GM23248 (cell line): ENCODE results near the gene VWA7. TPM values are rescaled to one million over a fixed set of nuclear protein-coding genes. Genes with fewer than 3 reads are reported as not detected.
"Not testable (repeated sequence)": the region's sequence is repeated elsewhere in the genome, so short reads cannot be mapped to it uniquely, and the experiment has no call there.

ENCODE experiments used
- DNase-seq: peaks from one replicate; pipeline ENCODE4 v3.0.0-alpha.2; 2015
- H2AFZ ChIP-seq: fragments of 200-600 bp; sonication (generic); 2 replicates; pipeline ENCODE4 v1.6.1; 2016; ENCODE audit warnings: antibody characterized with exemption
- H3F3A ChIP-seq: fragments of 200-600 bp; sonication (generic); 2 replicates; pipeline ENCODE4 v1.6.1; 2016; ENCODE audit warnings: mild to moderate bottlenecking, antibody characterized with exemption, mixed run types; ENCODE audit not compliant: insufficient read depth
- H3K27ac ChIP-seq: fragments of 200-600 bp; sonication (generic); 2 replicates; pipeline ENCODE4 v1.5.1; 2016; ENCODE audit warnings: mild to moderate bottlenecking
- H3K27me3 ChIP-seq: fragments of 200-600 bp; sonication (generic); replicated peaks from 2 replicates; pipeline ENCODE4 v1.6.1; 2016; ENCODE audit warnings: mild to moderate bottlenecking; ENCODE audit not compliant: insufficient read depth
- H3K36me3 ChIP-seq: fragments of 200-600 bp; sonication (generic); 2 replicates; pipeline ENCODE4 v1.6.1; 2016; ENCODE audit warnings: low read depth, mild to moderate bottlenecking
- H3K4me1 ChIP-seq: fragments of 200-600 bp; sonication (generic); 2 replicates; pipeline ENCODE4 v1.6.1; 2016; ENCODE audit warnings: mild to moderate bottlenecking; ENCODE audit not compliant: insufficient read depth
- H3K4me2 ChIP-seq: fragments of 200-600 bp; sonication (generic); one replicate; pipeline ENCODE4 v1.6.1; 2016; ENCODE audit warnings: mild to moderate bottlenecking; ENCODE audit not compliant: unreplicated experiment
- H3K4me3 ChIP-seq: fragments of 200-600 bp; sonication (generic); 2 replicates; pipeline ENCODE4 v1.5.1; 2016; ENCODE audit warnings: mild to moderate bottlenecking
- H3K79me2 ChIP-seq: fragments of 200-600 bp; sonication (generic); 2 replicates; pipeline ENCODE4 v1.6.1; 2016; ENCODE audit warnings: mild to moderate bottlenecking; ENCODE audit not compliant: insufficient read depth
- H3K9ac ChIP-seq: fragments of 200-600 bp; sonication (generic); 2 replicates; pipeline ENCODE4 v1.6.1; 2016; ENCODE audit warnings: mild to moderate bottlenecking
- H3K9me2 ChIP-seq: fragments of 200-600 bp; sonication (generic); 2 replicates; pipeline ENCODE4 v1.6.1; 2016; ENCODE audit warnings: mixed run types, mild to moderate bottlenecking, moderate library complexity; ENCODE audit not compliant: insufficient read depth
- H3K9me3 ChIP-seq: fragments of 200-600 bp; sonication (generic); one replicate; pipeline ENCODE4 v1.6.1; 2017; ENCODE audit warnings: low read depth
- H4K20me1 ChIP-seq: fragments of 200-600 bp; sonication (generic); 2 replicates; pipeline ENCODE4 v1.6.0; 2016; ENCODE audit not compliant: insufficient read depth
- EZH2 ChIP-seq: fragments of 200-600 bp; sonication (generic); IDR thresholded peaks from 2 replicates; pipeline ENCODE4 v1.6.1; 2018; ENCODE audit warnings: antibody characterized with exemption, mild to moderate bottlenecking; ENCODE audit not compliant: insufficient read depth, poor library complexity, severe bottlenecking
- EZH2phosphoT487 ChIP-seq: fragments of 200-600 bp; sonication (generic); IDR thresholded peaks from 2 replicates; pipeline ENCODE4 v1.6.1; 2018; ENCODE audit warnings: antibody characterized with exemption, moderate library complexity, mild to moderate bottlenecking, low read depth; ENCODE audit not compliant: insufficient read depth
- WGBS, 2 experiments: methylation state at CpG; one replicate each; pipeline ENCODE4 v1.1.6; 2015 to 2017; ENCODE audit warnings: low lambda C conversion rate in 2 of 2, low coverage in 1 of 2; ENCODE audit errors: missing lambda C conversion rate in 2 of 2; 5-methylcytosine and 5-hydroxymethylcytosine counted together
- in situ Hi-C: fragments of 300-500 bp; cut with MboI; formaldehyde crosslinking; loops from 2 replicates; pipeline ENCODE4 v1.15.0; 2020
- polyA plus RNA-seq: library from polyadenylated mRNA; unstranded; fragments of >200 nt; fragmentation: Nextera tagmentation; extraction: Ambion mirVana; gene quantifications from 2 replicates; pipeline ENCODE4 v1.2.1, GENCODE V29; 2016
- total RNA-seq: library from RNA; depleted of rRNA; stranded (reverse); fragments of >200 nt; shearing (Covaris generic); gene quantifications from 2 replicates; pipeline ENCODE4 v1.2.3, GENCODE V29; 2014

Gene VWA7
- total and polyA plus RNA-seq, 2 experiments from 2014 or later: 0.54 to 0.56 TPM

GRCh38 chr6:31822036-31822821 is 45.1 kb upstream of the VWA7 start:
- Histone ChIP-seq H3K4me1 (peaks cover 28% of the 10 kb centered on the region), H3K36me3 (no peaks in the 10 kb centered on the region), H3K4me3 (peak overlapping the region; percentile 85), H3F3A (peaks cover 64% of the 10 kb centered on the region), H3K79me2 (peaks cover 61% of the 10 kb centered on the region), H3K4me2 (peak overlapping the region; percentile 91), H3K9me2 (no peaks in the 10 kb centered on the region), H3K9me3 (no peaks in the 10 kb centered on the region), H4K20me1 (no peaks in the 10 kb centered on the region), H2AFZ (peak overlapping the region; percentile 90), H3K27me3 (no peaks in the 10 kb centered on the region), H3K27ac (peak overlapping the region; percentile 97), H3K9ac (peak overlapping the region; percentile 94)
- TF ChIP-seq EZH2phosphoT487 (no peak), EZH2 (no peak)
- 1 to 2% methylated on average over 16 to 25 of the region's 25 CpGs for WGBS, 2 experiments
- in situ Hi-C loops: no loop called here
- peak; percentile 90 for DNase-seq

GRCh38 chr6:31821301-31822035 is 44.3 kb upstream of the VWA7 start:
- WGBS, 2 experiments: 5 to 8% methylated on average over 34 to 39 of the region's 39 CpGs
- Histone ChIP-seq H3K4me3 (peak overlapping the region; percentile 85), H3K9me2 (no peaks in the 10 kb centered on the region), H4K20me1 (no peaks in the 10 kb centered on the region), H3K4me1 (peaks cover 26% of the 10 kb centered on the region), H3K9ac (peak overlapping the region; percentile 94), H3K27me3 (no peaks in the 10 kb centered on the region), H3K27ac (peak overlapping the region; percentile 97), H2AFZ (peak overlapping the region; percentile 90), H3K9me3 (no peaks in the 10 kb centered on the region), H3K36me3 (no peaks in the 10 kb centered on the region), H3K79me2 (peaks cover 61% of the 10 kb centered on the region), H3K4me2 (peak overlapping the region; percentile 91), H3F3A (peaks cover 58% of the 10 kb centered on the region)
- TF ChIP-seq EZH2 (no peak), EZH2phosphoT487 (no peak)
- peak; percentile 77 for DNase-seq
- in situ Hi-C loops: no loop called here

GRCh38 chr6:31820399-31820798 is 43.3 kb upstream of the VWA7 start:
- peaks cover 52% of the 10 kb centered on the region for H3K79me2 ChIP-seq
- H3K9me3 ChIP-seq, H3K36me3 ChIP-seq, H3K9me2 ChIP-seq, H2AFZ ChIP-seq, H4K20me1 ChIP-seq, DNase-seq, H3K27me3 ChIP-seq, in situ Hi-C loops, H3K4me3 ChIP-seq, H3K9ac ChIP-seq, H3K4me2 ChIP-seq: not testable (repeated sequence)
- WGBS, 2 experiments: 93% methylated on average over 5 to 10 of the region's 10 CpGs
- H3F3A ChIP-seq: peaks cover 52% of the 10 kb centered on the region
- H3K4me1 ChIP-seq: peaks cover 22% of the 10 kb centered on the region
- H3K27ac ChIP-seq: 0 out of 2 replicates have a peak overlapping the region, but pooled peaks have one; percentile 75

- Histone ChIP-seq H3K4me1 (peaks cover 22% of the 10 kb centered on the region), H3K27ac (peak overlapping the region; percentile 75), H3K36me3 (no peaks in the 10 kb centered on the region), H3K9me3 (no peaks in the 10 kb centered on the region), H3K4me2 (no peak overlapping the region), H3K79me2 (peaks cover 51% of the 10 kb centered on the region), H3K9ac (0 out of 2 replicates have a peak overlapping the region, but pooled peaks have one; percentile 11), H3K9me2 (no peaks in the 10 kb centered on the region), H3K4me3 (no peak overlapping the region), H3F3A (peaks cover 51% of the 10 kb centered on the region), H4K20me1 (no peaks in the 10 kb centered on the region), H2AFZ (no peak overlapping the region), H3K27me3 (no peaks in the 10 kb centered on the region)
- in situ Hi-C loops: no loop called here
- DNase-seq: no peak
- TF ChIP-seq EZH2phosphoT487 (no peak), EZH2 (no peak)
Measured at GRCh38 chr6:31819871-31820299, 42.8 kb upstream of the VWA7 start.

GRCh38 chr6:31817929-31818511 is 40.9 kb upstream of the VWA7 start:
- Histone ChIP-seq H3K27ac (peak overlapping the region; percentile 75), H3F3A (peaks cover 59% of the 10 kb centered on the region), H3K9ac (peak overlapping the region; percentile 50), H3K4me3 (peak overlapping the region; percentile 71), H3K79me2 (peaks cover 35% of the 10 kb centered on the region), H3K4me2 (peak overlapping the region; percentile 85), H3K4me1 (peaks cover 33% of the 10 kb centered on the region)
- DNase-seq: peak; percentile 42
- H4K20me1 ChIP-seq, in situ Hi-C loops, H3K9me2 ChIP-seq, H3K27me3 ChIP-seq, H2AFZ ChIP-seq, H3K36me3 ChIP-seq, H3K9me3 ChIP-seq: not testable (repeated sequence)
- WGBS, 2 experiments: 15 to 16% methylated on average over 8 of the region's 8 CpGs

GRCh38 chr6:31817133-31817928 is 40.2 kb upstream of the VWA7 start:
- H2AFZ ChIP-seq, H3K36me3 ChIP-seq, H3K27me3 ChIP-seq, H3K9me3 ChIP-seq, in situ Hi-C loops, H4K20me1 ChIP-seq, H3K9me2 ChIP-seq: not testable (repeated sequence)
- Histone ChIP-seq H3K9ac (peak overlapping the region; percentile 50), H3K4me2 (peak overlapping the region; percentile 85), H3F3A (peaks cover 58% of the 10 kb centered on the region), H3K27ac (peak overlapping the region; percentile 75), H3K4me1 (peaks cover 30% of the 10 kb centered on the region), H3K79me2 (peaks cover 31% of the 10 kb centered on the region), H3K4me3 (peak overlapping the region; percentile 71)
- WGBS, 2 experiments: 47 to 48% methylated on average over 14 to 16 of the region's 37 CpGs
- peak; percentile 70 for DNase-seq
